ENCODE results near the gene ZNF710.

DNA sequence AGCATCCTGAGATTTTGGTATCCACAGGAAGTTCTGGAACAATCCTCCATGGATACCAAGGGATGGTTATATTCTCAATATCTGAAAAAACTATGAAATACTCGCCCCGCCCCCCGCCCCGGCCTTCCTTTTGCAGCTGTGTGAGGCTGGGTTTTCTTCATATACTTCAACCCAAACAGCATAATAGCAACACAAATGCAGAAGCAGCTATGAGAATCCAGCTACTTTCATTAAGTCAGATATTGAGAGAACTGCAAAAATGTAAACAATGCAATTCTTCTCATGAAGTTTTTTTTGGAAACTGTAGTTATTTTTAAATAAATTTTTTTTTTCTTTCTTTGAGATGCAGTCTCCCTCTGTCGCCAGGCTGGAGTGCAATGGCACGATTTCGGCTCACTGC is 112.0 kb downstream of the ZNF710 start:
- TF ChIP-seq, protein P1, sequence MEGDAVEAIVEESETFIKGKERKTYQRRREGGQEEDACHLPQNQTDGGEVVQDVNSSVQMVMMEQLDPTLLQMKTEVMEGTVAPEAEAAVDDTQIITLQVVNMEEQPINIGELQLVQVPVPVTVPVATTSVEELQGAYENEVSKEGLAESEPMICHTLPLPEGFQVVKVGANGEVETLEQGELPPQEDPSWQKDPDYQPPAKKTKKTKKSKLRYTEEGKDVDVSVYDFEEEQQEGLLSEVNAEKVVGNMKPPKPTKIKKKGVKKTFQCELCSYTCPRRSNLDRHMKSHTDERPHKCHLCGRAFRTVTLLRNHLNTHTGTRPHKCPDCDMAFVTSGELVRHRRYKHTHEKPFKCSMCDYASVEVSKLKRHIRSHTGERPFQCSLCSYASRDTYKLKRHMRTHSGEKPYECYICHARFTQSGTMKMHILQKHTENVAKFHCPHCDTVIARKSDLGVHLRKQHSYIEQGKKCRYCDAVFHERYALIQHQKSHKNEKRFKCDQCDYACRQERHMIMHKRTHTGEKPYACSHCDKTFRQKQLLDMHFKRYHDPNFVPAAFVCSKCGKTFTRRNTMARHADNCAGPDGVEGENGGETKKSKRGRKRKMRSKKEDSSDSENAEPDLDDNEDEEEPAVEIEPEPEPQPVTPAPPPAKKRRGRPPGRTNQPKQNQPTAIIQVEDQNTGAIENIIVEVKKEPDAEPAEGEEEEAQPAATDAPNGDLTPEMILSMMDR (IDR thresholded peaks at IDR 0.05) = no peak
- TF ChIP-seq POLR2A (IDR thresholded peaks at IDR 0.05) = no peak
